SH-SY5Y (cell line): Measurements from ENCODE around the gene PNMA8B.

Experiments
- GATA2 ChIP-seq: IDR thresholded peaks from 2 replicates; pipeline ENCODE4 v1.6.1; 2011; ENCODE audit warnings: mild to moderate bottlenecking, low read depth, low read length
- GATA3 ChIP-seq: IDR thresholded peaks from 2 replicates; pipeline ENCODE4 v1.6.1; 2011; ENCODE audit warnings: low read depth, mild to moderate bottlenecking, low read length, moderate library complexity

The PNMA8B gene

GRCh38 chr19:46460055-46460454 is 35.6 kb downstream of the PNMA8B start:
- no peak for TF ChIP-seq GATA3
- no peak for TF ChIP-seq GATA2

GRCh38 chr19:46456930-46457329 is 38.7 kb downstream of the PNMA8B start:
- TF ChIP-seq GATA2, result no peak
- TF ChIP-seq GATA3, result no peak

- peak; percentile 87 for TF ChIP-seq GATA2
- peak; percentile 51 for TF ChIP-seq GATA3
These were observed 41.4 kb downstream of the PNMA8B start for GRCh38 chr19:46454244-46454643.

- TF ChIP-seq GATA3 (no peak), GATA2 (no peak)
These were observed 42.0 kb downstream of the PNMA8B start for GRCh38 chr19:46453661-46454060.

- no peak for TF ChIP-seq GATA2
- TF ChIP-seq GATA3, result no peak
These were observed 43.5 kb downstream of the PNMA8B start for GRCh38 chr19:46452186-46452585.

- no peak for TF ChIP-seq GATA2
- no peak for TF ChIP-seq GATA3
These were observed 44.3 kb downstream of the PNMA8B start for GRCh38 chr19:46451352-46451751.

GRCh38 chr19:46450737-46451136 is 44.9 kb downstream of the PNMA8B start:
- TF ChIP-seq GATA3 (no peak), GATA2 (no peak)

GRCh38 chr19:46449228-46449627 is 46.4 kb downstream of the PNMA8B start:
- no peak for TF ChIP-seq GATA2
- no peak for TF ChIP-seq GATA3

- TF ChIP-seq GATA3, result no peak
- TF ChIP-seq GATA2, result no peak
These were observed 47.1 kb downstream of the PNMA8B start for GRCh38 chr19:46448601-46449000.

- TF ChIP-seq GATA3 (no peak), GATA2 (no peak)
These were observed 47.8 kb downstream of the PNMA8B start for GRCh38 chr19:46447824-46448223.

- no peak for TF ChIP-seq GATA3
- no peak for TF ChIP-seq GATA2
These were observed 48.7 kb downstream of the PNMA8B start for GRCh38 chr19:46447006-46447405.

- no peak for TF ChIP-seq GATA2
- no peak for TF ChIP-seq GATA3
These were observed 49.6 kb downstream of the PNMA8B start for GRCh38 chr19:46446021-46446420.

GRCh38 chr19:46442808-46443450 is 52.7 kb downstream of the PNMA8B start:
- no peak for TF ChIP-seq GATA2
- no peak for TF ChIP-seq GATA3

GRCh38 chr19:46441866-46442265 is 53.8 kb downstream of the PNMA8B start:
- TF ChIP-seq GATA3, result no peak
- TF ChIP-seq GATA2, result no peak
